Stimulated activated CD4-positive, alpha-beta T cell treated with anti-CD3 and anti-CD28 coated beads, Interleukin-4, amount 100 ng/mL, for 4 hours (primary cell): Measurements from ENCODE around the gene DESI2.
"Not testable (repeated sequence)": the region's sequence is repeated elsewhere in the genome, so short reads cannot be mapped to it uniquely, and the experiment has no call there.

Experiments used
- DNase-seq, 2 experiments: peaks; one replicate each; pipeline ENCODE4 v3.0.0-alpha.2; 2020

The DESI2 gene

GRCh38 chr1:244655186-244655585 is 2.3 kb downstream of the DESI2 start:
- DNase-seq: no peak

DNA sequence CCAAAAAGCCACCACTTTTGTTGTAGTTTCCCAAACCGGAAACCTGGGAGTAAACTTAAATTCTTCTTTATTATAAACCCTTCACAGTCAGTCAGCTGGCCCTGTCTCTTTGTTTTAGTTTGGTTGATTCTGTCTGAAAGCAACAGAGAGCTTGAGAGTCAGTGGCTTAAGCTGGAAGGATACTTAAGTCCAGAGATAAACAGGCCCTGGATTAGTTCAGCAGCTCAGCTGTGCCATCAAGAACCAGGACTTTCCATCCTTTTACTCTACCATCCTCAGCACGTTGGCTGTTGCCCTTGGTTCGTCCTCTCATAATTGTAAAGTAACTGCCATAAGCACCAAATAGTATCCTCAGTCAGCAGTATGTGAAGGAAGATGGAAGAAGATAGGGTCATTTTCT is 4.5 kb downstream of the DESI2 start:
- DNase-seq: no peak

DNA sequence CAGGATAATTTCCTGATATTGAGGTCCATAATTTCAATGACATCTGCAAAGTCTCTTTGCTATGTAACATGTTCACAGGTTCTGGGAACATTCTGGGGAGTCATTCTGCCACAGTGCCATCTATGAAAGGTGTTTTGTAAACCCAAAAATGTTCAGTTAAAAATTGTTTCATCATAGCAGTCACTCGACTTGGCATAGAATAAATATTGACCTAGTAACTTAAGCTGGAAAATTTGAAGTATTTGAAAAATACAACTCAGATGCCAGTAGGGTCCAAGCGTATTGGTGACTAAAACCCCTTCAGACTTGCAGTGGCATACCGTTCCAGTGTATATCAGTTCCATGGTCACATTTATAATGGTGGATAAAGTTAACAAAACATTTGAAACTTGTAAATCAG is 6.8 kb downstream of the DESI2 start:
- DNase-seq: no peak

- no peak for DNase-seq
Measured at GRCh38 chr1:244660595-244660994, 7.7 kb downstream of the DESI2 start.

DNA sequence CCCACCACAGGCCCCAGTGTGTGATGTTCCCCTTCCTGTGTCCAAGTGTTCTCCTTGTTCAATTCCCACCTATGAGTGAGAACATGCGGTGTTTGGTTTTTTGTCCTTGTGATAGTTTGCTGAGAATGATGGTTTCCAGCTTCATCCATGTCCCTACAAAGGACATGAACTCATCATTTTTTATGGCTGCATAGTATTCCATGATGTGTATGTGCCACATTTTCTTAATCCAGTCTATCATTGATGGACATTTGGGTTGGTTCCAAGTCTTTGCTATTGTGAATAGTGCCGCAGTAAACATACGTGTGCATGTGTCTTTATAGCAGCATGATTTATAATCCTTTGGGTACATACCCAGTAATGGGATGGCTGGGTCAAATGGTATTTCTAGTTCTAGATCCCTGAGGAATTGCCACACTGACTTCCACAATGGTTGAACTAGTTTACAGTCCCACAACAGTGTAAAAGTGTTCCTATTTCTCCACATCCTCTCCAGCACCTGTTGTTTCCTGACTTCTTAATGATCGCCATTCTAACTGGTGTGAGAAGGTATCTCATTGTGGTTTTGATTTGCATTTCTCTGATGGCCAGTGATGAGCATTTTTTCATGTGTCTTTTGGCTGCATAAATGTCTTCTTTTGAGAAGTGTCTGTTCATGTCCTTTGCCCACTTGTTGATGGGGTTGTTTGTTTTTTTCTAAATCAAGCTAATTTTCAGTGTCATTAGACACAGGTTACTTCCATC is 8.8 kb downstream of the DESI2 start:
- not testable (repeated sequence) for DNase-seq

- no peak for DNase-seq
Measured at GRCh38 chr1:244662599-244662998, 9.7 kb downstream of the DESI2 start.

- DNase-seq: no peak
Measured at GRCh38 chr1:244664353-244664752, 11.4 kb downstream of the DESI2 start.

- no peak for DNase-seq
Measured at GRCh38 chr1:244665771-244666217, 12.9 kb downstream of the DESI2 start.

DNA sequence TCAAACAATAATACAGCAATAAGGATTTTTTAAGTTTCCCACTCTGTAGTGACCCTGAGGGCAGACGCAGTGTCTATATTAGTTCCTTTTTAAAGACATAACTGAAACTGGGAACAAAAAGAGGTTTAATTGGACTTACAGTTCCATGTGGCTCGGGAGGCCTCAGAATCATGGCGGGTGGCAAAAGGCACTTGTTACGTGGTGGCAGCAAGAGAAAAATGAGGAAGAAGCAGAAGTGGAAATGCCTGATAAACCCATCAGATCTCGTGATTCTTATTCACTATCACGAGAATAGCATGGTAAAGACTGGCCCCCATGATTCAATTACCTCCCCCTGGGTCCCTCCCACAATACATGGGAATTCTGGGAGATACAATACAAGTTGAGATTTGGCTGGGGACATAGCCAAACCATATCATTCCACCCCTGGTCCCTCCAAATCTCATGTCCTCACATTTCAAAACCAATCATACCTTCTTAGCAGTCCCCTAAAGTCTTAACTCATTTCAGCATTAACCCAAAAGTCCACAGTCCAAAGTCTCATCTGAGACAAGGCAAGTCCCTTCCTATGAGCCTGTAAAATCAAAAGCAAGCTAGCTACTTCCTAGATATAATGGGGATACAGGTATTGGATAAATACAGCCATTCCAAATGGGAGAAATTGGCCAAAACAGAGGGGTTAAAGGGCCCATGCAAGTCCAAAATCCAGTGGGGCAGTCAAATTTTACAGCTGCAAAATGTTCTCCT is 13.9 kb downstream of the DESI2 start:
- DNase-seq: not testable (repeated sequence)

GRCh38 chr1:244667797-244668196 is 14.9 kb downstream of the DESI2 start:
- no peak for DNase-seq

GRCh38 chr1:244672946-244673682 is 20.2 kb downstream of the DESI2 start:
- DNase-seq: no peak

- no peak for DNase-seq
Measured at GRCh38 chr1:244674446-244674845, 21.5 kb downstream of the DESI2 start.

- no peak for DNase-seq
Measured at GRCh38 chr1:244675167-244675566, 22.2 kb downstream of the DESI2 start.

- DNase-seq: no peak
Measured at GRCh38 chr1:244678697-244679096, 25.8 kb downstream of the DESI2 start.

GRCh38 chr1:244680667-244681066 is 27.7 kb downstream of the DESI2 start:
- DNase-seq: no peak

DNA sequence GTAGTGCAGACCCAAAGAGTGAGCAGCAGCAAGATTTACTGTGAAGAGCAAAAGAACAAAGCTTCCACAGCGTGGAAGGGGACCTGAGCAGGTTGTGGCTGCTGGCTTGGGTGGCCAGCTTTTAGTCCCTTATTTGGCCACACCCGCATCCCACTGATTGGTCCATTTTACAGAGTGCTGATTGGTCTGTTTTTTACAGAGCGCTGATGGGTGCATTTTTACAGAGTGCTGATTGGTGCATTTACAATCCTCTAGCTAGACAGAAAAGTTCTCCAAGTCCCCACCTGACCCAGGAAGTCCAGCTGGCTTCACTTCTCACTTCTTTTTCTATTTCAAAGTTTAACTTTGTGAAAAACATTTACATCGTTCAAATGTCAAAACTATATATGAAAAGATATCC is 29.2 kb downstream of the DESI2 start:
- not testable (repeated sequence) for DNase-seq

DNA sequence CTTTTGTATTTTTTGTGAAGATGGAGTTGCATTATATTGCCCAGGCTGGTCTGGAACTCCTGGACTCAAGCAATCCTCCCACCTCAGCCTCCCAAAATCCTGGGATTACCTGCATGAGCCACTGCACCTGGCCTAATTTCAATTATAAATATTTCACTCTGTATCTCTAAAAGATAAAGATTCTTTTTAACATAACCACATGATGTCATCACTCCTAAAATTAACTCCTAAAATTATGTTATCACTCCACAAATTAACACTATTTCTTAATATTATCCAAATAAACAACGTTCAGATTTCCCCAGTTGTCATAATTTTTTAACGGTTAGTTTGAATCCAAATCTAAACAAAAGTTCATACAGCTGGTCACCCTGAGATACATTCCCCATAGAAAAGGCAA is 43.0 kb downstream of the DESI2 start:
- DNase-seq: no peak

- no peak for DNase-seq
Measured at GRCh38 chr1:244699741-244700140, 46.8 kb downstream of the DESI2 start.

GRCh38 chr1:244700808-244701207 is 47.9 kb downstream of the DESI2 start:
- no peak for DNase-seq

- DNase-seq: no peak
Measured at GRCh38 chr1:244702620-244703019, 49.7 kb downstream of the DESI2 start.

- no peak for DNase-seq
Measured at GRCh38 chr1:244704107-244704506, 51.2 kb downstream of the DESI2 start.

- DNase-seq: no peak
Measured at GRCh38 chr1:244705261-244706234, 52.6 kb downstream of the DESI2 start.
